Pancreas (tissue), 10 donors: ENCODE results near the gene NADK2. TPM values are rescaled to one million over a fixed set of nuclear protein-coding genes. Genes with fewer than 3 reads are reported as not detected.
"Not testable (repeated sequence)": the region's sequence is repeated elsewhere in the genome, so short reads cannot be mapped to it uniquely, and the experiment has no call there.

Experiments
- ATAC-seq, 4 donors: fragments of 200-7000 bp; cut with Tn5 transposase; one replicate each; pipeline versions ENCODE4 v1.8.0 to v1.9.1; 2020; ENCODE audit warnings: mild to moderate bottlenecking in 4 of 4, moderate library complexity in 4 of 4
- DNase-seq, 6 donors: peaks; one replicate each; pipeline ENCODE4 v3.0.0-alpha.2; 2020
- FAIRE-seq: peaks from 2 replicates; lab custom pipeline; 2012; peaks lifted over from hg19 to GRCh38; lab: Jason Lieb, UNC
- H3K27ac ChIP-seq, 4 donors: fragments of 200-600 bp; sonication (generic); 1 replicate in 3 of 4; 2 replicates in 1 of 4; pipeline versions ENCODE4 v1.5.0 to v1.8.0; 2020
- H3K27me3 ChIP-seq, 4 donors: fragments of 200-600 bp; one replicate each; pipeline ENCODE4 v1.8.0; 2021
- H3K36me3 ChIP-seq, 3 donors: fragments of 200-600 bp; sonication (generic) in 1 of 3; one replicate each; pipeline versions ENCODE4 v1.5.0 to v1.8.0; 2020 to 2021
- H3K4me1 ChIP-seq, 3 donors: fragments of 200-600 bp; one replicate each; pipeline ENCODE4 v1.8.0; 2021
- H3K4me3 ChIP-seq, 4 donors: fragments of 200-600 bp; sonication (generic) in 2 of 4; one replicate each; pipeline versions ENCODE4 v1.5.0 to v1.8.0; 2020 to 2021
- H3K9me3 ChIP-seq, 4 donors: fragments of 200-600 bp; one replicate each; pipeline ENCODE4 v1.8.0; 2021
- WGBS, 2 donors: extraction: QIAGEN DNeasy Blood & Tissue Kit; methylation state at CpG; one replicate each; pipeline ENCODE4 v1.1.7; 2013; 5-methylcytosine and 5-hydroxymethylcytosine counted together
- intact Hi-C, 3 donors: fragments of 100-400 bp; cut with DNase I; formaldehyde crosslinking; loops; one replicate each; pipeline versions ENCODE4 v1.11.1 to v1.14.2; 2022
- polyA plus RNA-seq, 2 donors: library from polyadenylated mRNA; stranded (reverse); fragments of 200-250 nt; gene quantifications; one replicate each; pipeline ENCODE4 v1.2.3, GENCODE V29; 2013
- total RNA-seq, 6 donors: library from RNA; stranded (reverse); fragmentation: NEBNext Ultra II Directional in 4 of 6; extraction: Animal tissue kit (Norgen Biotek cat#: 25700) in 4 of 6; gene quantifications; one replicate each; pipeline versions ENCODE4 v1.2.1 to v1.2.4, GENCODE V29; 2021 to 2023
- TF ChIP-seq, protein P1 (sequence below), 4 donors: fragments of 200-600 bp; sonication (generic) in 3 of 4; IDR thresholded peaks; one replicate each; pipeline versions ENCODE4 v1.5.0 to v1.8.0; 2021; ENCODE audit warnings: antibody characterized with exemption in 4 of 4
- donor health status: healthy with polysubstance abuse.
- donor health status: DM: no; HTN: no; CAD: no; lungs with moderate emphysema.
- donor health status: DM: no; HTN: no; CAD: no.
- donor health status: control.
- donor health status: control.
- donor health status: Bipolar disorder and iron deficiency.
- donor health status: DM: yes; HTN: yes; CAD: no.
- donor health status: DM: no; HTN: no; CAD: no.
- donor health status: DM: no; HTN: no; CAD: no.
- donor health status: DM: yes; HTN: yes; CAD: no.

NADK2 gene
- total RNA-seq (10 to 100 TPM; 25.1 to 34.1 (median 30.5) TPM), polyA plus RNA-seq (10 to 100 TPM in 1 of 2 donors, 1 to 10 TPM in 1; 8.6 to 12.0 TPM)

GRCh38 chr5:36241631-36242533, at the start of gene NADK2:
TSS of gene NADK2 (minus strand) at chr5:36241925. CDS start at chr5:36241798, 127 bp downstream.
- Histone ChIP-seq H3K4me1 (peaks cover 9 to 36% (median 27%) of the 10 kb centered on the region in 3 donors), H3K27me3 (no peaks in the 10 kb centered on the region), H3K27ac (peak within 1 kb of the TSS; percentile 98 to 100 (median 99)), H3K4me3 (peak within 1 kb of the TSS; percentile 87 to 98 (median 92)), H3K9me3 (no peaks in the 10 kb centered on the region), H3K36me3 (no peaks in the 10 kb centered on the region)
- FAIRE-seq (peak; percentile 90), DNase-seq (peak; percentile 95 to 97 (median 96)), ATAC-seq (peak; percentile 84 to 90 (median 86))
- TF ChIP-seq, protein P1, sequence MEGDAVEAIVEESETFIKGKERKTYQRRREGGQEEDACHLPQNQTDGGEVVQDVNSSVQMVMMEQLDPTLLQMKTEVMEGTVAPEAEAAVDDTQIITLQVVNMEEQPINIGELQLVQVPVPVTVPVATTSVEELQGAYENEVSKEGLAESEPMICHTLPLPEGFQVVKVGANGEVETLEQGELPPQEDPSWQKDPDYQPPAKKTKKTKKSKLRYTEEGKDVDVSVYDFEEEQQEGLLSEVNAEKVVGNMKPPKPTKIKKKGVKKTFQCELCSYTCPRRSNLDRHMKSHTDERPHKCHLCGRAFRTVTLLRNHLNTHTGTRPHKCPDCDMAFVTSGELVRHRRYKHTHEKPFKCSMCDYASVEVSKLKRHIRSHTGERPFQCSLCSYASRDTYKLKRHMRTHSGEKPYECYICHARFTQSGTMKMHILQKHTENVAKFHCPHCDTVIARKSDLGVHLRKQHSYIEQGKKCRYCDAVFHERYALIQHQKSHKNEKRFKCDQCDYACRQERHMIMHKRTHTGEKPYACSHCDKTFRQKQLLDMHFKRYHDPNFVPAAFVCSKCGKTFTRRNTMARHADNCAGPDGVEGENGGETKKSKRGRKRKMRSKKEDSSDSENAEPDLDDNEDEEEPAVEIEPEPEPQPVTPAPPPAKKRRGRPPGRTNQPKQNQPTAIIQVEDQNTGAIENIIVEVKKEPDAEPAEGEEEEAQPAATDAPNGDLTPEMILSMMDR (IDR thresholded peaks at IDR 0.05): peak; percentile 25 to 67 (median 47)
- 0 to 1% methylated on average over 95 to 100 of the region's 100 CpGs for WGBS, 2 donors
- intact Hi-C loops: no loop called here

GRCh38 chr5:36285837-36286615, 44.3 kb upstream of the NADK2 start:
- WGBS, 2 donors: 29 to 32% methylated on average over 2 of the region's 2 CpGs
- ATAC-seq: no peak
- TF ChIP-seq, protein P1 (IDR thresholded peaks at IDR 0.05): no peak

GRCh38 chr5:36283775-36284174, 42.0 kb upstream of the NADK2 start:
- intact Hi-C loops, DNase-seq, H3K27me3 ChIP-seq, ATAC-seq, H3K36me3 ChIP-seq, H3K27ac ChIP-seq, FAIRE-seq, H3K4me3 ChIP-seq, H3K4me1 ChIP-seq, H3K9me3 ChIP-seq: not testable (repeated sequence)
- WGBS, 2 donors: 91 to 96% methylated on average over 3 of the region's 3 CpGs

More at GRCh38 chr5:36285837-36286615, 44.3 kb upstream of the NADK2 start:
- intact Hi-C loops: no loop called here
- no peaks in the 10 kb centered on the region for H3K4me1 ChIP-seq
- H3K27ac ChIP-seq: no peak overlapping the region
- H3K36me3 ChIP-seq: no peaks in the 10 kb centered on the region
- no peaks in the 10 kb centered on the region for H3K9me3 ChIP-seq
- H3K4me3 ChIP-seq: no peak overlapping the region
- H3K27me3 ChIP-seq: no peaks in the 10 kb centered on the region
- DNase-seq: no peak
- FAIRE-seq: no peak

DNA sequence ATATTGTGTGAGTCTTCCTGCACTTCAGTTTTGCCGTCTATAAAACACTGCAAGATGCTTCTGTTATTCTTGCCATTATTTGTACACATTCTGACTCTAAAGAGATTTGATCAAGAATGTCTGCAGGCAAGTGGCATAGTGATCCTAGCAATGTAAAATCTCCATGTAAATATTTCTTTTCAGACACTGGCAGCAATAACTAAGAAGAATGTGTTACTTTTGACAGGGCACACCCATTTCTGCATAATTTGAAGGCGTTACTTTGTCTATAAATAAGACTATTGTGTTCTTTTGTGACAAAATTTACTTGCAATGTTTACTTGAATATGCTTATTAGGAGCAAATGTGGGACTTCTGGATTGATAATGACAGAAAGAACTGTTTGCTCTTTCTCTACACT, 39.9 kb upstream of the NADK2 start:
- 90 to 91% methylated on average over 2 of the region's 2 CpGs for WGBS, 2 donors
- Histone ChIP-seq H3K36me3 (no peaks in the 10 kb centered on the region), H3K27ac (no peak overlapping the region), H3K9me3 (no peaks in the 10 kb centered on the region), H3K4me3 (no peak overlapping the region), H3K4me1 (no peaks in the 10 kb centered on the region), H3K27me3 (no peaks in the 10 kb centered on the region)
- TF ChIP-seq, protein P1 (IDR thresholded peaks at IDR 0.05): no peak
- no peak for ATAC-seq
- intact Hi-C loops: no loop called here
- DNase-seq: no peak
- FAIRE-seq: no peak

DNA sequence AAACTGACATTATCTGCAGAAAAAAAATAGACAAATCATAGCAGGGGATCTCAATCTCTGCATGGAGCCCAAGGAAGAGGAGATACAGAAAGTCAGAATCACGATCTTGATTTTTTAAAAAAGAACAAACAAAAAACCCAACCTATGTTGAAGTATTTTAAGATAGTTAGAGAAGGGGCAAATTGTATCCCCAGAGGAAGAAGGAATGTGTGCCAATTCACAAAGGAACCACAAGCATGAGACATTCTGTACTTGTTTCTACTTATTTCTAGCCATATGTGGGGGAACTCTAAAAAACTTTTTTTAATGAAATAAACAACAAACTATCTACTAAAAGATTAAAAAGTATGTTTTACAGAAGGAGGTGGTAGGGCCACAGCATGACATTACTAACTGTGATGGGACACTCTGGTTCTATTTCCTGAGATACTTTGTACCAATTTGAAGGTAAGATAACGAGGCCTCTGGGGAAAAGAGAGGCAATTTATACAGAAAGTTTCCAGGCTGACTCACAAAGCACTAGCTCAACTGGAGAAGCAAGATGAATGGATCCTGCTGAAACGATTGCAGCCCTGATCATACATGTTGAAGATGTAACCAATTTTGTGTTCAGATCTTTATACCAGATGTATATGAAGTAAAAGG, 37.5 kb upstream of the NADK2 start:
- Histone ChIP-seq H3K27ac (no peak overlapping the region), H3K27me3 (no peaks in the 10 kb centered on the region), H3K36me3 (no peaks in the 10 kb centered on the region), H3K4me3 (no peak overlapping the region), H3K9me3 (no peaks in the 10 kb centered on the region), H3K4me1 (no peaks in the 10 kb centered on the region)
- intact Hi-C loops: no loop called here
- DNase-seq (no peak), FAIRE-seq (no peak), ATAC-seq (no peak)
- WGBS, 2 donors: 62 to 63% methylated on average over 3 of the region's 3 CpGs
- TF ChIP-seq, protein P1 (IDR thresholded peaks at IDR 0.05): no peak
